ENCODE data around the gene FAM3C. TPM values are rescaled to one million over a fixed set of nuclear protein-coding genes. Genes with fewer than 3 reads are reported as not detected.
"Not testable (repeated sequence)": the region's sequence is repeated elsewhere in the genome, so short reads cannot be mapped to it uniquely, and the experiment has no call there.

FAM3C gene
- total RNA-seq = 89.8 TPM

GRCh38 chr7:121395961-121396757 is at the start of gene FAM3C:
FAM3C (minus strand) TSS chr7:121396308; CDS start chr7:121382969, 13,339 bp downstream.
- peak; percentile 96 for DNase-seq

- no peak for DNase-seq
Observed at GRCh38 chr7:121442845-121443244, 46.7 kb upstream of the FAM3C start.

- DNase-seq = no peak
Observed at GRCh38 chr7:121440857-121441503, 44.9 kb upstream of the FAM3C start.

- peak; percentile 56 for DNase-seq
Observed at GRCh38 chr7:121438043-121438955, 42.2 kb upstream of the FAM3C start.

- DNase-seq = no peak
Observed at GRCh38 chr7:121437470-121437869, 41.4 kb upstream of the FAM3C start.

GRCh38 chr7:121436688-121437087 is 40.6 kb upstream of the FAM3C start:
- no peak for DNase-seq

GRCh38 chr7:121436136-121436535 is 40.0 kb upstream of the FAM3C start:
- DNase-seq = no peak

- DNase-seq = no peak
Observed at GRCh38 chr7:121433775-121434174, 37.7 kb upstream of the FAM3C start.

GRCh38 chr7:121432486-121432885 is 36.4 kb upstream of the FAM3C start:
- not testable (repeated sequence) for DNase-seq

- DNase-seq = no peak
Observed at GRCh38 chr7:121431996-121432395, 35.9 kb upstream of the FAM3C start.

GRCh38 chr7:121431389-121431995 is 35.4 kb upstream of the FAM3C start:
- DNase-seq = no peak

GRCh38 chr7:121430558-121430957 is 34.5 kb upstream of the FAM3C start:
- DNase-seq = no peak

- no peak for DNase-seq
Observed at GRCh38 chr7:121429798-121430197, 33.7 kb upstream of the FAM3C start.

- DNase-seq = no peak
Observed at GRCh38 chr7:121428855-121429489, 32.9 kb upstream of the FAM3C start.

GRCh38 chr7:121421743-121422142 is 25.6 kb upstream of the FAM3C start:
- DNase-seq = not testable (repeated sequence)

- DNase-seq = no peak
Observed at GRCh38 chr7:121420976-121421375, 24.9 kb upstream of the FAM3C start.

GRCh38 chr7:121419201-121420148 is 23.4 kb upstream of the FAM3C start:
- no peak for DNase-seq

GRCh38 chr7:121416533-121416932 is 20.4 kb upstream of the FAM3C start:
- no peak for DNase-seq

GRCh38 chr7:121414436-121414835 is 18.3 kb upstream of the FAM3C start:
- DNase-seq = no peak

GRCh38 chr7:121411597-121411979 is 15.5 kb upstream of the FAM3C start:
- no peak for DNase-seq
